GM12864 (cell line): Measurements from ENCODE around the gene CPT2.
"Not testable (repeated sequence)": the region's sequence is repeated elsewhere in the genome, so short reads cannot be mapped to it uniquely, and the experiment has no call there.

ENCODE experiments used
- DNase-seq: peaks from one replicate; pipeline ENCODE4 v3.0.0-alpha.2; 2011; ENCODE audit warnings: low read depth
- H3K4me3 ChIP-seq: 2 replicates; pipeline ENCODE4 v1.5.1; 2011; ENCODE audit warnings: mild to moderate bottlenecking, low read depth, low read length, control low read depth
- CTCF ChIP-seq: IDR thresholded peaks from 2 replicates; pipeline ENCODE4 v1.5.1; 2011; ENCODE audit warnings: low read depth, mild to moderate bottlenecking, moderate library complexity, low read length, control low read depth, inconsistent platforms; ENCODE audit errors: missing control alignments

Gene CPT2

GRCh38 chr1:53182111-53182593 is 14.5 kb upstream of the CPT2 start:
- peak; percentile 83 for TF ChIP-seq CTCF
- DNase-seq: peak; percentile 57
- H3K4me3 ChIP-seq: no peak overlapping the region

- no peak overlapping the region for H3K4me3 ChIP-seq
- no peak for DNase-seq
- TF ChIP-seq CTCF: no peak
Measured at GRCh38 chr1:53182716-53183094, 13.9 kb upstream of the CPT2 start.

- H3K4me3 ChIP-seq: no peak overlapping the region
- DNase-seq: no peak
- TF ChIP-seq CTCF: no peak
Measured at GRCh38 chr1:53183095-53183990, 13.3 kb upstream of the CPT2 start.

GRCh38 chr1:53185955-53186297 is 10.7 kb upstream of the CPT2 start:
- not testable (repeated sequence) for H3K4me3 ChIP-seq, DNase-seq

- no peak for DNase-seq
- no peak for TF ChIP-seq CTCF
- H3K4me3 ChIP-seq: no peak overlapping the region
Measured at GRCh38 chr1:53186533-53186932, 10.1 kb upstream of the CPT2 start.

- TF ChIP-seq CTCF: no peak
- H3K4me3 ChIP-seq: no peak overlapping the region
- DNase-seq: no peak
Measured at GRCh38 chr1:53187401-53187800, 9.2 kb upstream of the CPT2 start.

- no peak for DNase-seq
- H3K4me3 ChIP-seq: no peak overlapping the region
- no peak for TF ChIP-seq CTCF
Measured at GRCh38 chr1:53188099-53188498, 8.5 kb upstream of the CPT2 start.
